GDM1 (cell line): ENCODE results near the gene MED13L.
"Not testable (repeated sequence)": the region's sequence is repeated elsewhere in the genome, so short reads cannot be mapped to it uniquely, and the experiment has no call there.

Experiments used
- DNase-seq: peaks from one replicate; lab custom pipeline; 2025; lab: John Stamatoyannopoulos, UW

Gene MED13L

GRCh38 chr12:116150452-116150851 lies 127.0 kb downstream of the MED13L start:
- DNase-seq, result no peak

DNA sequence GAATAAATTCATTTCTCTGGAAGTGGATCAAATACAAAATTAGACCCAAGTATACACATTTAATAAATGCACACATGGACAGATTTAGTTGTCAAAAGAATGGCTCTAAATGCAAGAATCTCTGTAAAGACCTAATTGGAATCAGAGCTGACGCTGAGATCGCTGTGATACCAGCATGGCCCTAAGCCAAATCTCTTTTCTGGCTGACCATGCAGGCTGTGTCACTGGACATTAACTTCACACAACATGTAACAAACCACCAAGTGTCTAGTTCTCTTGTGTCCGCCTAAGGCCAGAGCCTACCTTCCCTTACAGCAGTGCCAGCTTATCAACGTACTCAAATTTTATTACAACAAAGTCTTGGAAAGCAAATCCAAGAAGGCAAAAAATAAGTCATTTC lies 127.5 kb downstream of the MED13L start:
- DNase-seq, result no peak

GRCh38 chr12:116148844-116149243 lies 128.6 kb downstream of the MED13L start:
- DNase-seq, result no peak

DNA sequence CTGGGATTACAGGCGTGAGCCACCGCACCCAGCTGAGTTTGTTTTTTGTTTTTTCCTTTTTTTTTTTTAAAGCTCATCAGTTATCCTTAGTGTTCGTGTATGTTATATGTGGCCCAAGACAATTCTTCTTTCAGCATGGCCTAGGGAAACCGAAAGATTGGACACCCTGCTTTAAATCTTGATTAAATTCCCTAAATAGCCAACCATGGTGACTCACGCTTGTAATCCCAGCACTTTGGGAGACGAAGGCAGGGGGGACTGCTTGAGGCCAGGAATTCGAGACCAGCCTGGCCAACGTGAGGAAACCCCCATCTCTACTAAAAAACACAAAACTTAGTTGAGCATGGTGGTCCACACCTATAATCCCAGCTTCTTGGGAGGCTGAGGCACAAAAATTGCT lies 131.1 kb downstream of the MED13L start:
- DNase-seq, result no peak

DNA sequence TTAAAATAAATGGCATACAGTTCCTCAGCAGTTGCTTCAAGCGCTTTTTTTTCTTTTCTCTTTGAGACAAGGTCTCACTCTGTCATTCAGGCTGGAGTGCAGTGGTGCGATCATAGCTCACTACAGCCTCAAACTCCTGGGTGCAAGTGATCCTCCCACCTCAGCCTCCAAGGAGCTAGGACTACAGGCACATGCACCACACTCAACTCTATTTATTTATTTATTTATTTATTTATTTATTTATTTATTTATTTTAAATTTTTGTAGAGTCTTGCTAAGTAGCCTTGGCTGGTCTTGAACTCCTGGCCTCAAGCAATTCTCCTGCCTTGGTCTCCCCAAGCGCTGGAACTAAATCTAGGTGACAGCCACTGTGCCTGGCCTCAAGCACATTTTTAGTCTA lies 132.0 kb downstream of the MED13L start:
- DNase-seq, result no peak

DNA sequence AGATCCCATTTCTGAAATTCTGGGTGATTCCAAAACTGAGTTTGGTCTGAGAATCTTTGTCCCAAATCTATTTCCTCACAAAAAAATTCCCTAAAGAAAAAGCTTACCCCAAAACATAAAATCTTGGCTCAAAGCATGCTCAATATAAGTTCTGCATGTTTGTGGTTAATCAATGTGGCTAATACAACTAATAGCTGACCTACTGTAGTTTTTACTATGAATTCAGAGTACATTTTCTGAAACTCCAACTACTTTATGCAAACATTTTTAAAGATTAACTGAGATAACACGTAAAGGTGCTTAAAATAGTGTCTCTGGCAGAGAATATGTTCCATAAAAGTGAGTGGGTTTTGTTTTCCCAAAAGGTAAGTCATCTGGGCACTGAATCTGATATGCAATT lies 133.1 kb downstream of the MED13L start:
- DNase-seq, result no peak

GRCh38 chr12:116143909-116144308 lies 133.6 kb downstream of the MED13L start:
- no peak for DNase-seq

- no peak for DNase-seq
Observed at GRCh38 chr12:116142936-116143898, 134.3 kb downstream of the MED13L start.

DNA sequence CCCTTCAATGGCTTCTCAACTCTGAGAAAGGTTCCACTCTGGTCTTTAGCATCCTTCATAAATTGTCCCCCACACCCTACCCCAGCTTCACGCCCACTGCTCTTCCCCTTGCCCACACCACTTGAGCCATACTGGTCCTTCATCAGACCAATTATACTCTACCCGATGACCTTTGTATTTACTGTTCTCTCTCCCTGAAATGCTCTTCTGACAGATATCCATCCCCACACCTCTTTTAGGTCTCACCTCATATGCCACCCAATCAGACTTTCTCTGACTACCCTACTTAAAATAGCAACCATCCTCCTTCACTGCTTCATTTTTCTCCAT lies 135.7 kb downstream of the MED13L start:
- no peak for DNase-seq

DNA sequence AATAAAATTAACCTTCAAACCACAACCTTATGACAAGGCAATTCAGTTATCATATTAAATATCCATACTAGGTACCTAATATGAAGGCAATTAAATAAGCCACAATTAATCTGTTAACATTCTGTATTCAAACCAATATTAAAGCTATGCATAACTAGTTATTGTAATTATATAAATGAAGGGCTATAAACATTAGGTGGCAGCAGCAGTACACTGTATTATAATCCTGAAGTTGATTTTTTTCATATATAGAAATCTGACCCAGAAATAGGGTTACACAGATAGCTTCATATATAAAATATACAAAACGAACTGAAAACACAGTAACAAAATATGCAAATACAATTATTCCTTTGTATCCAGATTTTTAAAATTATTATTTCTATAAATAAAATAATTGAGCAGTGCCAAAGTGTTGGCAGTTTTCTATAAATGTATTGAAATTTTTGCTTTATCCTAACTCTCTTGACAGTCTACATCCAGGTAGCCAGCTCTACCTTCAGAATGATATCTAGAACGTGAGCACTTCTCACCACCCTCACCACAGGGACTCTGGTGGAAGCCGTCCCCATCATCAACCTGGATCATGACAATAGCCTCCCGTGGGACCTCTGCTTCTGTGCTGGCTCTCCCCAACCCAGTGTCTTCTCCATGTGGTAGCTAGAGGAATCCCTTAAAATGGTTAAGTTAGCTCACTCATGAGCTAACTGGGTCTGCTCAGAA lies 136.2 kb downstream of the MED13L start:
- no peak for DNase-seq

DNA sequence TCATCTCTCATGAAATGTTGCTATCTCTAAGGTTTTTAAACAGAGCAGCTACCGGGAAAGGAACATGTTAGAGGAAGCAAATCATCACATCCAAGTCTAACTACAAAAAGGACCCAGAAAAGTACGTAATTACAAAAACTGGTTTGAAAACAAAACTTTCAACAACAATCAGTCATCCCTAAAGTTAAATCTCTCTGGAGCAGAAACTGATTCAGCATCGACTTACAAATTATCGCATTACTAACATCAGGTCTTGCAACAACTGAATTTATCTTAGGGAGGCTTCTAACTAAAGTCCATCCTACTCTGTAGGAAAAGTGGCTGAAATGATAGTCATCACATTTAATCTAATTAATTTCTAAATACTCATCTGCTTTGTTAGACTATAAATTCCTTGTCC lies 137.0 kb downstream of the MED13L start:
- no peak for DNase-seq

- DNase-seq, result no peak
Observed at GRCh38 chr12:116138781-116139180, 138.7 kb downstream of the MED13L start.

DNA sequence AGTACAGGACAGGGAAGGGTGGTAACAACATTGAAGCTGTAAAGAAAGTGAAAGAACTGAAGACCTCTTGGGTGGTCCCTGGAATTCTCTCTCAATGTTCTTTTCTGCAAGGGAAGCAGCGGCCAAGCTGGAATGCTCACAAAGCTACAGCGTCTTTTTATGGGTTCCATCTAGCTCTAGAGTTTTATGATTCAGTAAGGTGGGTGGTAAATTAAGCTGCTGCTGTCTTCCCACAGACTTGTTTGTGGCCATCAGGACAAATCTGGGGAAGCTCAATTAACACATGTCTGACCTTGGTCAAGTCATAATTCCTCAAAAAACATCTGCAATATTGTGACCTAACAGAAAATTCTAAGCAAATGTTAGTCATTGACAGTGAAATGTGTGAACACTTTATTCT lies 139.1 kb downstream of the MED13L start:
- DNase-seq, result no peak

DNA sequence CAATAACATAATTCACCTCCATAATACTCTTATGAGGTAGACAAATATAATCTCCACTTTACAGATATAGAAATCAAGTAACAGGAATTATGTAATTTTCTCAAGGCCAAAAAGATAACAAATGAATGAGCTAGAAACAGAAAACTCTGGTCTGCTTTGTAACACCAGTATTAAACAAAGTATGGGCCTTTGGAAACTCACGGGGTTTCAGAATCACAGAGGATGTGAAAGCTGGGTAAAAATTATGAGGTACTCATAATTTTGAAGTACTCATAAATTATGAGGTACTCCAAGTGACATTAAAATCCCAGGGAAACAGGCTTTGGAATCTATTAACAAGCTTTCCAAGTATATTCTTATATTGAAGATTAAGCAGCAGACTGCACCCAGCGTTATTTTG lies 140.2 kb downstream of the MED13L start:
- no peak for DNase-seq

DNA sequence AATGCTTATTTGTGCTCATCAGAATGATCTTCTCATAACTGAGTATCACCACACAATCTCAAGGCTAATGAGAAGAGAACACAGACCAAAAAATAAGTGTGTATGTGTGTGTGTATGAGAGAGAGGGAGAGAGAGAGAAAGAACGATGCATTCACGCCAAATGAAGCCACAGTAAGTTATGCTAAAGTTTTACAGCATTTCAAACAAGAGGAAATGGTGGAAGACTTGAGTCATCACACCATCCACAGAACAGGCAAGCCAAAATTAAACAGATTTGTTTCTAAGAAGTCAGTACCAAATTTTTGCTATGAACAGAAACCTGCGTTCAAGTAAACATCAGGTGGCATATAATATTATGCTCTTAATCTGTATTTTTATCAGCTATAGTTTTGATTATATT lies 141.2 kb downstream of the MED13L start:
- no peak for DNase-seq

DNA sequence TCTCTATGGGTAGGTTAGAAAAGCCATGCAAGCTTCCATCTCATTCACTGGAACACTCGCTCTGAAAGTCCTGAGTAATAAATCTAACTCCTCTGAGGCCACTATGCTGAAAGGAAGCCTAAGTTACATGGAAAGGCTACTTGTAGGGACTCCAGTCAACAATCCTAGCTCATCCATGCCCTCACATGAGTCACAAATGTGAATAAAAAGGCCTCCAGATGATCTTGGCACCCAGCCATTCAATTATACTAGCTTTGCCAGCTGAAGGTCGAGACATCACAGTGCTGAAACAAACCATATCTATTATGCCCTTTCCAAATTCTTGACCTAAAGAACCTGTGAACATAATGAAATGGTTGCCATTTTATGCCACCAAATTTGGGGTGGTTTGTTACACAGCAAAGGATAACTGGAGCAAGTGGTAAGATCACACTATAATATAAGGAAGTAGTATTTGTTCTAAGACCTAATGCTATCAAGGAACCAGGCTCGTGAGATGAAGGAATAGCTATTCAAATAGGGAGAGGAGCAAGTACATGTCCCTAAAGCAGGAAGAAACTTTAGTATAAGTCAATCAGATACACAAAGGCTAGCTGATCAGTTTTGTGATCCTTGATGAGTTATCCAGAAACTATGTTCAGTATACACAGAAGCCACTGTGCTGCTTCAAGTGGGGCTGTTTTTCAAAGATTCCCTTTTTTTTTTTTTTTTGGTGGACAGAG lies 142.1 kb downstream of the MED13L start:
- no peak for DNase-seq

DNA sequence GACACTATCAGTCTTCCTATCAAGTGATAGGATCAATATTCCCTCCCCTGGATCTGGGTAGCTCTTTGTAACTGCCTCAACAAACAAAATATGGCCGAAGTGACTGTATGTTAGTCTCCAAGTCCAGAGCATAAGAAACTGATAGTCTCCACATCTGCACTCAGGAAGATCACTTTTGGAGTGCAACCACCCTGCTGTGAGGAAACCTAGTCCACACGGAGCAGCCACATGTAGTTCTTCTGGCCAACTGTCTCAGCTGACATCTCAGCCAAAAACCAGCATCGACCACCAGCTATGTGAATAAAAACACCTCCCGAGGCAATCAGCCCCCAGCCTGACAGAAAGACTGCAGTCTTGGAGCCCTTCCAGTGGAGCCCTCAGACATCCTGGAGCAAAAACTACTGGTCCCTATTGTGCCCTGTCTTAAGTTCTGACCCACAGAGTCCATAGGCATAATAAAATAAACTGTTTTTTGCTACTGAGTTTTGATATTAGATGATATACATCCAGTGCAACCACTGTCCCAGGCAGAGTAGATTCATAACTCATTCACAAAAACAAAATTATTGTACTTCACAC lies 143.8 kb downstream of the MED13L start:
- no peak for DNase-seq

DNA sequence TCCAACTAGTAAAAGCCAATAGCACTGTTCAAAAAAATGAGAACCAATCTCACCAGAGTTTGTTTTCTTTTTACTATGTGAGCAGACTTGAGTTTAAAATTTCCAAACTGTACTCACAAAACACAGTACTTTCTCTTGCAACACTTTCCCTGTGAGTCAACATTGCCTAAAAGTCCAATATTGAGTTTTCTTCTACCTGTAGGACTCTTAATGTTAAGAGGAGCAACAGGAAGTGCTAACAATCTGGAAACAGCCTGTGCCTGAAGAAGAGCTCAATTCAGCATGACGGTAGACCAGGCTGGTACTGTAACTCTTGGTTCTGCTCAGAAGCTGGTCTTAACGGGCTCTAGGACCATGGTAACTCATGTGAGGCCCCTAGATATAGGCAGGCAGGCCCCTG lies 144.3 kb downstream of the MED13L start:
- no peak for DNase-seq

- not testable (repeated sequence) for DNase-seq
Observed at GRCh38 chr12:116131987-116132386, 145.5 kb downstream of the MED13L start.

- no peak for DNase-seq
Observed at GRCh38 chr12:116131176-116131575, 146.3 kb downstream of the MED13L start.

DNA sequence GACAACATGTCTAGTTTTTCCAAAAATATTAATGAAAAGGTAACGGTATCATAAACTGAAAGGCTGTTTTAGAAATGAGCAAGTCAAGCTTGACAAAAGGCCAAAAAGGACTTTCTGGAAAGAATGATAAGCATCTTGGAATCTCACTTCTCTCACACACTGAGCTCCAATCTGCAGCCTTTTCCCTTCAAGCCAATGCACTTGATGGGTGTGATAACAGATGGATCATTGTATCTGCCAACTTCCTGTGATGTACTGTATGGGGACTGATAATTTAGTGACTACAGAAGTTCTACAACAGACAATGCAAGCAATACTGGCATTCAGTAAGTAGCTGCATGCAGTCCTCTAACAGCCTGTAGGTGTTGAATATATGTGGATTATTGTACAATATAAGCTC lies 147.1 kb downstream of the MED13L start:
- DNase-seq, result no peak

DNA sequence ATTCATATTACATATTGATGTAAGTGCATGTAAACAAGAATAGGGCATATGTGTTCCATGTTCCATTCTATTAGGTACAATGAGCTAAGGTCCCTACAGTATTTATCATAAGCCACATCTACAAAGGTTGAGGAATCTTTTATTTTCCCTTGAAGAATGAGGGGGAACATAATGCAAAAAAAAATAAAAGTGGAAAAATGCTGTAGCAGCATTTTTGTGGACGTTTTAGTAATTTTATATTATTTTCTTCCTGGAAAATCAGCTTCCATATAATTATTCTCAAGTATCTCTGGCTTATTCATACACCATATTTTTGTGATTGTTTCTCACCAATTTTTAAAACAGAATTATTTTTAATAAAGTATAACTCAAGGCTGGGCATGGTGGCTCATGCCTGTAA lies 148.7 kb downstream of the MED13L start:
- no peak for DNase-seq
